ENCODE results near the gene CTXND1.

DNA sequence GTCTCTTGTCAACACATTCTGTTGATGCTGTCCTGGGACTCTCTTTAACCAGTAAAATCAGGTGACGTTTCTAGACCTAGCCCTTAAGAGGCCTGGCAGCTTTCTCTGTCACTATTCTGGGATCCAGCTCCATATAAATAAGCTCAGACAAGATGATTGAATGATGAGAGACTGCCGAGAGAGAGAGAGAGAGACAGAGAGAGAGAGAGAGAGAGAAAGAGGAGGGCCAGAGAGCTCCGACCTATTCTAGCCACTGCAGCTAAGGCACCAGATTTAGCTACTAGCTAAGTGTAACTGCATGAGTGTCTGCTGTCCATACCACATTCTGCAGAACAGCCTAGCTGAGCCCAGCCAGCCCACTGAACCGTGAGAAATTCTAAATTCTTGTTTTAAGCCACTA, 36.1 kb upstream of the CTXND1 start:
- TF ChIP-seq POLR2A (IDR thresholded peaks at IDR 0.05) (no peak), POLR2AphosphoS5 (IDR thresholded peaks at IDR 0.05; ENCODE audit: insufficient read depth in 1 of 2, low read depth in 1 of 2) (no peak)
- TF ChIP-seq, protein P1, sequence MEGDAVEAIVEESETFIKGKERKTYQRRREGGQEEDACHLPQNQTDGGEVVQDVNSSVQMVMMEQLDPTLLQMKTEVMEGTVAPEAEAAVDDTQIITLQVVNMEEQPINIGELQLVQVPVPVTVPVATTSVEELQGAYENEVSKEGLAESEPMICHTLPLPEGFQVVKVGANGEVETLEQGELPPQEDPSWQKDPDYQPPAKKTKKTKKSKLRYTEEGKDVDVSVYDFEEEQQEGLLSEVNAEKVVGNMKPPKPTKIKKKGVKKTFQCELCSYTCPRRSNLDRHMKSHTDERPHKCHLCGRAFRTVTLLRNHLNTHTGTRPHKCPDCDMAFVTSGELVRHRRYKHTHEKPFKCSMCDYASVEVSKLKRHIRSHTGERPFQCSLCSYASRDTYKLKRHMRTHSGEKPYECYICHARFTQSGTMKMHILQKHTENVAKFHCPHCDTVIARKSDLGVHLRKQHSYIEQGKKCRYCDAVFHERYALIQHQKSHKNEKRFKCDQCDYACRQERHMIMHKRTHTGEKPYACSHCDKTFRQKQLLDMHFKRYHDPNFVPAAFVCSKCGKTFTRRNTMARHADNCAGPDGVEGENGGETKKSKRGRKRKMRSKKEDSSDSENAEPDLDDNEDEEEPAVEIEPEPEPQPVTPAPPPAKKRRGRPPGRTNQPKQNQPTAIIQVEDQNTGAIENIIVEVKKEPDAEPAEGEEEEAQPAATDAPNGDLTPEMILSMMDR (IDR thresholded peaks at IDR 0.05), result no peak
